Activated CD4-positive, alpha-beta memory T cell treated with anti-CD3 and anti-CD28 coated beads for 36 hours (primary cell): ENCODE results near the gene NEDD4L. TPM values are rescaled to one million over a fixed set of nuclear protein-coding genes. Genes with fewer than 3 reads are reported as not detected.

Experiments used
- CTCF ChIA-PET: fragments of 350-600 bp; sonication (Branson Sonifier 250); formaldehyde crosslinking; loops from one replicate; lab custom pipeline; 2021; ENCODE audit warnings: antibody characterized with exemption, inconsistent platforms; lab: Charles Lee
- POLR2A ChIA-PET: fragments of 350-600 bp; sonication (Branson Sonifier 250); formaldehyde crosslinking; loops from one replicate; lab custom pipeline; 2021; ENCODE audit warnings: antibody characterized with exemption; lab: Charles Lee
- DNase-seq: peaks from one replicate; pipeline ENCODE4 v3.0.0-alpha.2; 2020
- H3K27ac Mint-ChIP-seq: one replicate; pipeline ENCODE4 v1.8.0; 2021; ENCODE audit warnings: mixed read lengths
- H3K27me3 Mint-ChIP-seq: one replicate; pipeline ENCODE4 v1.8.0; 2021; ENCODE audit warnings: mixed read lengths
- H3K36me3 Mint-ChIP-seq: one replicate; pipeline ENCODE4 v1.8.0; 2021; ENCODE audit warnings: mixed read lengths
- H3K4me1 Mint-ChIP-seq: one replicate; pipeline ENCODE4 v1.8.0; 2021; ENCODE audit warnings: low read depth, mixed read lengths
- H3K4me3 Mint-ChIP-seq: one replicate; pipeline ENCODE4 v1.8.0; 2021; ENCODE audit warnings: mild to moderate bottlenecking, mixed read lengths
- H3K9me3 Mint-ChIP-seq: one replicate; pipeline ENCODE4 v1.8.0; 2021; ENCODE audit warnings: mixed read lengths
- intact Hi-C: fragments of 100-400 bp; cut with micrococcal nuclease; formaldehyde crosslinking; loops from one replicate; pipeline ENCODE4 v1.15.1; 2023
- total RNA-seq, 2 experiments: library from RNA; stranded (reverse); gene quantifications; one replicate each; pipeline ENCODE4 v1.2.3, GENCODE V29; 2021

NEDD4L gene
- total RNA-seq, 2 experiments from 2014 or later: 3.4 to 3.8 TPM

- CTCF ChIA-PET: no interaction called here
- intact Hi-C loops: no loop called here
- no peaks in the 10 kb centered on the region for H3K4me1 Mint-ChIP-seq
- H3K4me3 Mint-ChIP-seq: no peak overlapping the region
- DNase-seq: no peak
- no peaks in the 10 kb centered on the region for H3K36me3 Mint-ChIP-seq
- POLR2A ChIA-PET: no interaction called here
- no peaks in the 10 kb centered on the region for H3K9me3 Mint-ChIP-seq
- no peaks in the 10 kb centered on the region for H3K27me3 Mint-ChIP-seq
- H3K27ac Mint-ChIP-seq: no peak overlapping the region
Observed at GRCh38 chr18:58348517-58348916, 304.5 kb downstream of the NEDD4L start.

- no peak for DNase-seq
- ChIA-PET POLR2A (no interaction called here), CTCF (no interaction called here)
- no peak overlapping the region for H3K4me3 Mint-ChIP-seq
- H3K9me3 Mint-ChIP-seq: no peaks in the 10 kb centered on the region
- no peaks in the 10 kb centered on the region for H3K4me1 Mint-ChIP-seq
- intact Hi-C loops: no loop called here
- no peaks in the 10 kb centered on the region for H3K27me3 Mint-ChIP-seq
- no peak overlapping the region for H3K27ac Mint-ChIP-seq
- no peaks in the 10 kb centered on the region for H3K36me3 Mint-ChIP-seq
Observed at GRCh38 chr18:58348951-58349350, 304.9 kb downstream of the NEDD4L start.

GRCh38 chr18:58349650-58350049, 305.6 kb downstream of the NEDD4L start:
- no peak overlapping the region for H3K4me3 Mint-ChIP-seq
- DNase-seq: no peak
- H3K36me3 Mint-ChIP-seq: no peaks in the 10 kb centered on the region
- H3K27ac Mint-ChIP-seq: no peak overlapping the region
- ChIA-PET POLR2A (no interaction called here), CTCF (no interaction called here)
- intact Hi-C loops: no loop called here
- peaks cover 2% of the 10 kb centered on the region for H3K27me3 Mint-ChIP-seq
- no peaks in the 10 kb centered on the region for H3K9me3 Mint-ChIP-seq
- no peaks in the 10 kb centered on the region for H3K4me1 Mint-ChIP-seq

- ChIA-PET POLR2A (no interaction called here), CTCF (no interaction called here)
- intact Hi-C loops: no loop called here
- peaks cover 2% of the 10 kb centered on the region for H3K27me3 Mint-ChIP-seq
- H3K4me3 Mint-ChIP-seq: no peak overlapping the region
- no peaks in the 10 kb centered on the region for H3K4me1 Mint-ChIP-seq
- no peak overlapping the region for H3K27ac Mint-ChIP-seq
- no peak for DNase-seq
- no peaks in the 10 kb centered on the region for H3K9me3 Mint-ChIP-seq
- H3K36me3 Mint-ChIP-seq: no peaks in the 10 kb centered on the region
Observed at GRCh38 chr18:58350526-58350925, 306.5 kb downstream of the NEDD4L start.

- POLR2A ChIA-PET: no interaction called here
- H3K4me3 Mint-ChIP-seq: no peak overlapping the region
- no peaks in the 10 kb centered on the region for H3K9me3 Mint-ChIP-seq
- H3K4me1 Mint-ChIP-seq: no peaks in the 10 kb centered on the region
- intact Hi-C loops: no loop called here
- H3K27ac Mint-ChIP-seq: no peak overlapping the region
- peaks cover 2% of the 10 kb centered on the region for H3K27me3 Mint-ChIP-seq
- no peak for DNase-seq
- CTCF ChIA-PET: no interaction called here
- H3K36me3 Mint-ChIP-seq: no peaks in the 10 kb centered on the region
Observed at GRCh38 chr18:58351776-58352175, 307.8 kb downstream of the NEDD4L start.

- H3K4me1 Mint-ChIP-seq: no peaks in the 10 kb centered on the region
- DNase-seq: no peak
- H3K9me3 Mint-ChIP-seq: no peaks in the 10 kb centered on the region
- ChIA-PET POLR2A (no interaction called here), CTCF (no interaction called here)
- H3K27ac Mint-ChIP-seq: no peak overlapping the region
- H3K27me3 Mint-ChIP-seq: peaks cover 2% of the 10 kb centered on the region
- no peaks in the 10 kb centered on the region for H3K36me3 Mint-ChIP-seq
- intact Hi-C loops: no loop called here
- H3K4me3 Mint-ChIP-seq: no peak overlapping the region
Observed at GRCh38 chr18:58353581-58353980, 309.6 kb downstream of the NEDD4L start.

GRCh38 chr18:58354051-58354450, 310.0 kb downstream of the NEDD4L start:
- peaks cover 2% of the 10 kb centered on the region for H3K27me3 Mint-ChIP-seq
- ChIA-PET CTCF (interaction anchor here (0.6 kb wide), 1 partner anchor 18 kb away, joined by 3 read pairs; no protein-coding TSS in a partner anchor), POLR2A (interaction anchor here (0.7 kb wide), 1 partner anchor 254 kb away, joined by 3 read pairs; no protein-coding TSS in a partner anchor)

GRCh38 chr18:58354791-58355190, 310.8 kb downstream of the NEDD4L start:
- no peaks in the 10 kb centered on the region for H3K36me3 Mint-ChIP-seq
- POLR2A ChIA-PET: interaction anchor here (0.7 kb wide), 1 partner anchor 255 kb away, joined by 3 read pairs; no protein-coding TSS in a partner anchor
- no peaks in the 10 kb centered on the region for H3K9me3 Mint-ChIP-seq
- peaks cover 2% of the 10 kb centered on the region for H3K27me3 Mint-ChIP-seq
- H3K27ac Mint-ChIP-seq: no peak overlapping the region
- CTCF ChIA-PET: interaction anchor here (0.6 kb wide), 1 partner anchor 17 kb away, joined by 3 read pairs; no protein-coding TSS in a partner anchor
- H3K4me3 Mint-ChIP-seq: no peak overlapping the region
- DNase-seq: no peak
- no peaks in the 10 kb centered on the region for H3K4me1 Mint-ChIP-seq
- intact Hi-C loops: no loop called here

More at GRCh38 chr18:58354051-58354450, 310.0 kb downstream of the NEDD4L start:
- intact Hi-C loops: no loop called here
- Mint-ChIP-seq H3K27ac (no peak overlapping the region), H3K36me3 (no peaks in the 10 kb centered on the region), H3K4me1 (no peaks in the 10 kb centered on the region), H3K4me3 (no peak overlapping the region), H3K9me3 (no peaks in the 10 kb centered on the region)
- no peak for DNase-seq

GRCh38 chr18:58355243-58355642, 311.2 kb downstream of the NEDD4L start:
- CTCF ChIA-PET: no interaction called here
- POLR2A ChIA-PET: no interaction called here
- H3K27ac Mint-ChIP-seq: no peak overlapping the region
- no peaks in the 10 kb centered on the region for H3K4me1 Mint-ChIP-seq
- peaks cover 2% of the 10 kb centered on the region for H3K27me3 Mint-ChIP-seq
- intact Hi-C loops: no loop called here
- H3K4me3 Mint-ChIP-seq: no peak overlapping the region
- H3K9me3 Mint-ChIP-seq: no peaks in the 10 kb centered on the region
- no peak for DNase-seq
- no peaks in the 10 kb centered on the region for H3K36me3 Mint-ChIP-seq

- H3K4me3 Mint-ChIP-seq: no peak overlapping the region
- no peak for DNase-seq
- ChIA-PET POLR2A (no interaction called here), CTCF (no interaction called here)
- intact Hi-C loops: no loop called here
- H3K4me1 Mint-ChIP-seq: peaks cover 2% of the 10 kb centered on the region
- H3K9me3 Mint-ChIP-seq: no peaks in the 10 kb centered on the region
- H3K27ac Mint-ChIP-seq: no peak overlapping the region
- peaks cover 4% of the 10 kb centered on the region for H3K27me3 Mint-ChIP-seq
- no peaks in the 10 kb centered on the region for H3K36me3 Mint-ChIP-seq
Observed at GRCh38 chr18:58359218-58359617, 315.2 kb downstream of the NEDD4L start.

GRCh38 chr18:58359620-58360019, 315.6 kb downstream of the NEDD4L start:
- H3K9me3 Mint-ChIP-seq: no peaks in the 10 kb centered on the region
- DNase-seq: no peak
- intact Hi-C loops: no loop called here
- CTCF ChIA-PET: no interaction called here
- POLR2A ChIA-PET: no interaction called here
- no peaks in the 10 kb centered on the region for H3K36me3 Mint-ChIP-seq
- no peak overlapping the region for H3K4me3 Mint-ChIP-seq
- no peak overlapping the region for H3K27ac Mint-ChIP-seq
- peaks cover 3% of the 10 kb centered on the region for H3K27me3 Mint-ChIP-seq
- H3K4me1 Mint-ChIP-seq: peaks cover 4% of the 10 kb centered on the region

GRCh38 chr18:58360324-58360723, 316.3 kb downstream of the NEDD4L start:
- Mint-ChIP-seq H3K4me3 (no peak overlapping the region), H3K27ac (no peak overlapping the region), H3K9me3 (no peaks in the 10 kb centered on the region), H3K36me3 (no peaks in the 10 kb centered on the region), H3K27me3 (peaks cover 2% of the 10 kb centered on the region), H3K4me1 (peaks cover 4% of the 10 kb centered on the region)
- POLR2A ChIA-PET: no interaction called here
- intact Hi-C loops: no loop called here
- CTCF ChIA-PET: no interaction called here
- DNase-seq: no peak

GRCh38 chr18:58361212-58361611, 317.2 kb downstream of the NEDD4L start:
- Mint-ChIP-seq H3K27ac (no peak overlapping the region), H3K27me3 (peaks cover 2% of the 10 kb centered on the region), H3K4me1 (peaks cover 4% of the 10 kb centered on the region), H3K36me3 (no peaks in the 10 kb centered on the region), H3K9me3 (no peaks in the 10 kb centered on the region), H3K4me3 (no peak overlapping the region)
- intact Hi-C loops: no loop called here
- CTCF ChIA-PET: no interaction called here
- POLR2A ChIA-PET: no interaction called here
- DNase-seq: no peak
